A549 (cell line): Measurements from ENCODE around the gene TMEM255B. TPM values are rescaled to one million over a fixed set of nuclear protein-coding genes. Genes with fewer than 3 reads are reported as not detected.

Experiments
- ATAC-seq, 2 experiments: fragments of 200-7000 bp in 1 of 2; fragments of >200 bp in 1 of 2; cut with Nextera tagmentation in 1 of 2; cut with Tn5 transposase in 1 of 2; 3 replicates each; pipeline versions ENCODE4 v1.8.0 to v1.9.1; 2018 to 2020; ENCODE audit warnings: mild to moderate bottlenecking in 1 of 2, moderate library complexity in 1 of 2
- CTCF ChIA-PET: fragments of 300-600 bp; sonication (Branson Sonifier 250); formaldehyde crosslinking; extraction: SDS; loops from one replicate; lab custom pipeline; 2021; ENCODE audit warnings: antibody characterized with exemption, inconsistent platforms; lab: Yijun Ruan, JAX
- POLR2A ChIA-PET: fragments of 350-600 bp; formaldehyde crosslinking; extraction: SDS; loops from one replicate; lab custom pipeline; 2021; ENCODE audit warnings: antibody characterized with exemption, inconsistent platforms; lab: Yijun Ruan, JAX
- DNase-seq, 2 experiments: peaks; one replicate each; pipeline versions ENCODE4 v3.0.0 to v3.0.0-alpha.2; 2011 to 2016; ENCODE audit warnings: low read depth in 1 of 2, low spot score in 1 of 2
- FAIRE-seq: peaks from 2 replicates; lab custom pipeline; 2011; peaks lifted over from hg19 to GRCh38; lab: Jason Lieb, UNC
- H3K27ac ChIP-seq, 2 experiments: fragments of >200 bp; sonication (Bioruptor Twin); formaldehyde crosslinking; 3 replicates each; pipeline ENCODE4 v1.5.1; 2016 to 2017
- H3K4me1 ChIP-seq: fragments of >200 bp; sonication (Bioruptor Twin); formaldehyde crosslinking; 3 replicates; pipeline ENCODE4 v1.6.1; 2016
- H3K4me2 ChIP-seq: fragments of >200 bp; sonication (Bioruptor Twin); formaldehyde crosslinking; 3 replicates; pipeline ENCODE4 v1.6.1; 2016
- H3K4me3 ChIP-seq: fragments of >200 bp; sonication (Bioruptor Twin); formaldehyde crosslinking; 3 replicates; pipeline ENCODE4 v1.5.1; 2016
- H3K9me3 ChIP-seq: fragments of >200 bp; sonication (Bioruptor Twin); formaldehyde crosslinking; 3 replicates; pipeline ENCODE4 v1.6.1; 2016
- BHLHE40 ChIP-seq: IDR thresholded peaks from 2 replicates; pipeline ENCODE4 v1.6.1; 2012; ENCODE audit warnings: low read depth, low read length, inconsistent platforms
- CBX2 ChIP-seq: fragments of 200-600 bp; sonication (generic); IDR thresholded peaks from 2 replicates; pipeline ENCODE4 v1.6.1; 2016; ENCODE audit warnings: low read depth, mild to moderate bottlenecking, borderline replicate concordance
- EP300 ChIP-seq, 2 experiments: fragments of >200 bp; sonication (Bioruptor Twin); formaldehyde crosslinking; IDR thresholded peaks; 2 replicates in 1 of 2; 3 replicates in 1 of 2; pipeline ENCODE4 v1.6.1; 2016 to 2017
- ESRRA ChIP-seq: fragments of 150-350 bp; IDR thresholded peaks from 2 replicates; pipeline ENCODE4 v1.6.1; 2014; ENCODE audit warnings: mild to moderate bottlenecking, low read length, borderline replicate concordance
- FOSL2 ChIP-seq, 2 experiments: fragments of 450-650 bp in 1 of 2; fragments of >200 bp in 1 of 2; sonication (Bioruptor Twin) in 1 of 2; formaldehyde crosslinking; IDR thresholded peaks; 2 replicates each; pipeline versions ENCODE4 v1.5.0 to v1.6.1; 2016 to 2020; ENCODE audit warnings: mild to moderate bottlenecking in 1 of 2, moderate library complexity in 1 of 2
- FOXS1 ChIP-seq: fragments of 250-450 bp; sonication (Bioruptor Pico); IDR thresholded peaks from 2 replicates; pipeline ENCODE4 v1.5.0; 2020; ENCODE audit warnings: mild to moderate bottlenecking, moderate library complexity
- HOXA7 ChIP-seq: fragments of 250-450 bp; sonication (Bioruptor Pico); IDR thresholded peaks from 2 replicates; pipeline ENCODE4 v1.5.0; 2020; ENCODE audit warnings: mild to moderate bottlenecking, moderate library complexity
- HOXB5 ChIP-seq: fragments of 250-450 bp; sonication (Bioruptor Pico); IDR thresholded peaks from 2 replicates; pipeline ENCODE4 v1.5.0; 2020; ENCODE audit warnings: mild to moderate bottlenecking, moderate library complexity
- RNF2 ChIP-seq: fragments of 200-600 bp; sonication (generic); IDR thresholded peaks from 2 replicates; pipeline ENCODE4 v1.6.1; 2016; ENCODE audit warnings: low read depth, mild to moderate bottlenecking, antibody characterized with exemption, moderate library complexity, borderline replicate concordance
- SREBF2 ChIP-seq: fragments of 450-650 bp; IDR thresholded peaks from 2 replicates; pipeline ENCODE4 v1.6.1; 2014; ENCODE audit warnings: mild to moderate bottlenecking, moderate library complexity
- ZC3H11A ChIP-seq: fragments of 450-650 bp; IDR thresholded peaks from 2 replicates; pipeline ENCODE4 v1.6.1; 2014; ENCODE audit warnings: antibody characterized with exemption, mild to moderate bottlenecking
- ZFP36 ChIP-seq: fragments of 450-650 bp; IDR thresholded peaks from 2 replicates; pipeline ENCODE4 v1.6.1; 2014; ENCODE audit warnings: borderline replicate concordance; ENCODE audit not compliant: partially characterized antibody
- ZNF302 ChIP-seq: fragments of 250-450 bp; sonication (Bioruptor Pico); IDR thresholded peaks from 2 replicates; pipeline ENCODE4 v1.9.0; 2021; ENCODE audit warnings: inconsistent platforms, mild to moderate bottlenecking, moderate library complexity
- ZSCAN20 ChIP-seq: fragments of 250-450 bp; sonication (Bioruptor Pico); IDR thresholded peaks from 2 replicates; pipeline ENCODE4 v1.8.0; 2022; ENCODE audit warnings: mild to moderate bottlenecking, moderate library complexity
- WGBS: methylation state at CpG from one replicate; pipeline ENCODE4 v1.1.6; 2017; ENCODE audit errors: missing lambda C conversion rate; 5-methylcytosine and 5-hydroxymethylcytosine counted together
- polyA plus RNA-seq, 4 experiments: library from polyadenylated mRNA; depleted of rRNA in 3 of 4; stranded (reverse); fragments of >200 nt; fragmentation: RNase III in 1 of 4; extraction: RNeasy Plus Mini Kit Qiagen cat#74134 plus additional on column Dnase treatment in 1 of 4; gene quantifications; 2 replicates in 3 of 4; 3 replicates in 1 of 4; pipeline ENCODE4 v1.2.3, GENCODE V29; 2011 to 2017
- TF ChIP-seq, protein P1 (sequence below): IDR thresholded peaks from 2 replicates; pipeline ENCODE4 v1.6.1; 2012
- TF ChIP-seq, protein P2 (sequence below): fragments of 150-350 bp; IDR thresholded peaks from 2 replicates; pipeline ENCODE4 v1.6.1; 2014; ENCODE audit warnings: low read depth, mild to moderate bottlenecking, low read length
- TF ChIP-seq, protein P3 (sequence below): fragments of 200-600 bp; sonication (generic); IDR thresholded peaks from 2 replicates; pipeline ENCODE4 v1.6.1; 2016; ENCODE audit warnings: antibody characterized with exemption, mild to moderate bottlenecking, moderate library complexity
- TF ChIP-seq, protein P4 (sequence below): IDR thresholded peaks from 2 replicates; pipeline ENCODE4 v1.6.1; 2012

Gene TMEM255B
- polyA plus RNA-seq, 2 of the 4 experiments (the other 2 are of a cell fraction), result 0.54 to 1.1 TPM

DNA sequence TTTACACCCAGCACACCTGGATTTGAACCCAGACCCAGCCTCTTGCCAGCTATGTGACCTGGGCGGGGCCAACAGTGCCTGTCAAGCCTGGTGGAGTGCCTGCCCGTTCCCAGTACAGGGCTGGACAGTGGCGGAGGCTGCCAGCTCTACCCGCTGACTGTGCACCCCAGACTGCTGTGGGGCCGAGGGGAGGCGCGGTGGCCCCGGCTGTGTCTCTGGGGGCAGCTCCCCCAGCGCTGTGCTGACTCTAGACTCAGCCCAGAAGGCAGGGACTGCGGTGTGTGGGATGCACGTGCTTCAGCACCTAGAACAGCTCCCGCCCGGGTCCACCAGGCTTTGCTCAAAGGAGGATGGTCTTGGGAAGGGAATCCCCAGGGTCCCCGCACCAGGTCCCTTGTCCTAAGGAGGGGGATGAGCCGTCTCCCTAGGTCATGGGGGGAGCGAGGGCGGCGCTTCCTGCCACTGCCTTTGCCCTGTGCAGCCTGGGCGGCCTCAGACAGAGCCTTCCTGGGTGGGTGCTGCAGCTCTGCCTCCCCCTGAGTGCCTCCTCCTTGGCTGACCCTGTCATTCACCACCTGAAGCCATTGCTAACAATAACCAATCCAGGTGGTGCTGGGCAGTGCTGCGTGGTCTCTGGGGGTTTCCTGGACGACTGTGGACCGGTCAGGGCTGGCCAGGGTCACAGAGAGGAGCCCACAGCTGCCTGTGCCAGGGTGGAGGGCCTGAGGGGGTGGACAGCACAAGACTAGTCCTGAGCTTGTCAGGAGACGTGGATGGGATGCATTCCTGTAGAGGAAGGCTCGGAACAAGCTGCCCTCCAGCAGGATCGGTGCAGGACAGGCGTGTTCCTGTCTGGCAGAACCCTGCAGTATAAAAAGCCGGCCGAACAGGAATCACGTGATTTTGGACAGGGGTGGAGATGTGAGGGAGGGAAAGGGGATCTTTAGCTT is 18.6 kb downstream of the TMEM255B start:
- 20% methylated on average over 14 of the region's 29 CpGs for WGBS
- no peak overlapping the region for H3K27ac ChIP-seq
- H3K4me1 ChIP-seq, result peaks cover 10% of the 10 kb centered on the region; the same call in 2 of the 3 replicates
- no peak for DNase-seq
- TF ChIP-seq, protein P1, sequence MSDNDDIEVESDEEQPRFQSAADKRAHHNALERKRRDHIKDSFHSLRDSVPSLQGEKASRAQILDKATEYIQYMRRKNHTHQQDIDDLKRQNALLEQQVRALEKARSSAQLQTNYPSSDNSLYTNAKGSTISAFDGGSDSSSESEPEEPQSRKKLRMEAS, result 0 out of 2 replicates have a peak, but pooled peaks have one; percentile 22
- no peak for TF ChIP-seq HOXB5 (CRISPR knock-in tag)
- TF ChIP-seq, protein P2, sequence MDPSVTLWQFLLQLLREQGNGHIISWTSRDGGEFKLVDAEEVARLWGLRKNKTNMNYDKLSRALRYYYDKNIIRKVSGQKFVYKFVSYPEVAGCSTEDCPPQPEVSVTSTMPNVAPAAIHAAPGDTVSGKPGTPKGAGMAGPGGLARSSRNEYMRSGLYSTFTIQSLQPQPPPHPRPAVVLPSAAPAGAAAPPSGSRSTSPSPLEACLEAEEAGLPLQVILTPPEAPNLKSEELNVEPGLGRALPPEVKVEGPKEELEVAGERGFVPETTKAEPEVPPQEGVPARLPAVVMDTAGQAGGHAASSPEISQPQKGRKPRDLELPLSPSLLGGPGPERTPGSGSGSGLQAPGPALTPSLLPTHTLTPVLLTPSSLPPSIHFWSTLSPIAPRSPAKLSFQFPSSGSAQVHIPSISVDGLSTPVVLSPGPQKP, result no peak
- TF ChIP-seq EP300 (IDR thresholded peaks at IDR 0.05), result no peak
- no peak for TF ChIP-seq CBX2
- no peak for TF ChIP-seq FOSL2 (IDR thresholded peaks at IDR 0.05)
- TF ChIP-seq FOSL2 (CRISPR knock-in tag; IDR thresholded peaks at IDR 0.05), result no peak
- TF ChIP-seq, protein P3, sequence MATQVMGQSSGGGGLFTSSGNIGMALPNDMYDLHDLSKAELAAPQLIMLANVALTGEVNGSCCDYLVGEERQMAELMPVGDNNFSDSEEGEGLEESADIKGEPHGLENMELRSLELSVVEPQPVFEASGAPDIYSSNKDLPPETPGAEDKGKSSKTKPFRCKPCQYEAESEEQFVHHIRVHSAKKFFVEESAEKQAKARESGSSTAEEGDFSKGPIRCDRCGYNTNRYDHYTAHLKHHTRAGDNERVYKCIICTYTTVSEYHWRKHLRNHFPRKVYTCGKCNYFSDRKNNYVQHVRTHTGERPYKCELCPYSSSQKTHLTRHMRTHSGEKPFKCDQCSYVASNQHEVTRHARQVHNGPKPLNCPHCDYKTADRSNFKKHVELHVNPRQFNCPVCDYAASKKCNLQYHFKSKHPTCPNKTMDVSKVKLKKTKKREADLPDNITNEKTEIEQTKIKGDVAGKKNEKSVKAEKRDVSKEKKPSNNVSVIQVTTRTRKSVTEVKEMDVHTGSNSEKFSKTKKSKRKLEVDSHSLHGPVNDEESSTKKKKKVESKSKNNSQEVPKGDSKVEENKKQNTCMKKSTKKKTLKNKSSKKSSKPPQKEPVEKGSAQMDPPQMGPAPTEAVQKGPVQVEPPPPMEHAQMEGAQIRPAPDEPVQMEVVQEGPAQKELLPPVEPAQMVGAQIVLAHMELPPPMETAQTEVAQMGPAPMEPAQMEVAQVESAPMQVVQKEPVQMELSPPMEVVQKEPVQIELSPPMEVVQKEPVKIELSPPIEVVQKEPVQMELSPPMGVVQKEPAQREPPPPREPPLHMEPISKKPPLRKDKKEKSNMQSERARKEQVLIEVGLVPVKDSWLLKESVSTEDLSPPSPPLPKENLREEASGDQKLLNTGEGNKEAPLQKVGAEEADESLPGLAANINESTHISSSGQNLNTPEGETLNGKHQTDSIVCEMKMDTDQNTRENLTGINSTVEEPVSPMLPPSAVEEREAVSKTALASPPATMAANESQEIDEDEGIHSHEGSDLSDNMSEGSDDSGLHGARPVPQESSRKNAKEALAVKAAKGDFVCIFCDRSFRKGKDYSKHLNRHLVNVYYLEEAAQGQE, result peak; percentile 80
- no peak for FAIRE-seq
- CTCF ChIA-PET, result no interaction called here
- H3K4me3 ChIP-seq, result no peak overlapping the region
- POLR2A ChIA-PET, result no interaction called here
- no peaks in the 10 kb centered on the region; the same call in 2 of the 3 replicates for H3K9me3 ChIP-seq
- peak; percentile 56 to 73; a peak in 5 of 6 replicates for ATAC-seq
- no peak overlapping the region for H3K4me2 ChIP-seq

DNA sequence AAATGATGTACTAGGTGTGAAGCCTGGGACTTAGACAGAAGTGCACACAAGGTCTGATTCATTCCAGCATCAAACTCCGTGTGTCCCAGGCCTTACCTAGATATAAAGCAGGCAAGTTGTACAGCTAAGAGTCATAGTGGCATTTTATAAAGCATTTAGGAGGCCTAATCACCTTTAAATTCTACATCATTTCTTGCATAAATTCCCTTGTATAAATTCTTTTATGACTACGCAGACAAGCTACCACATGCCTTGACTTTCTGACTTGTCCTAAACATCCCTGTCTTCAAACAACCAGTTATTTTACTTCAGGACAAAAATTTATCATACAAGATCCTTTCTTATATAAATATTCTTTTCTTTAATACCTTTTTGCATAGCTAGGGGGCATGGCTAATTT is 22.5 kb downstream of the TMEM255B start:
- FAIRE-seq (no peak), ATAC-seq (no peak), DNase-seq (no peak)
- no peak overlapping the region for H3K27ac ChIP-seq
- POLR2A ChIA-PET, result no interaction called here
- no peak for TF ChIP-seq ZC3H11A
- no peak for TF ChIP-seq HOXA7
- TF ChIP-seq ZNF302 (CRISPR knock-in tag), result no peak
- no peak for TF ChIP-seq ZFP36
- TF ChIP-seq FOXS1 (CRISPR knock-in tag), result no peak
- TF ChIP-seq ZSCAN20 (CRISPR knock-in tag), result no peak
- no peak for TF ChIP-seq RNF2
- no peak for TF ChIP-seq BHLHE40
- no peak for TF ChIP-seq ESRRA
- TF ChIP-seq, protein P4, sequence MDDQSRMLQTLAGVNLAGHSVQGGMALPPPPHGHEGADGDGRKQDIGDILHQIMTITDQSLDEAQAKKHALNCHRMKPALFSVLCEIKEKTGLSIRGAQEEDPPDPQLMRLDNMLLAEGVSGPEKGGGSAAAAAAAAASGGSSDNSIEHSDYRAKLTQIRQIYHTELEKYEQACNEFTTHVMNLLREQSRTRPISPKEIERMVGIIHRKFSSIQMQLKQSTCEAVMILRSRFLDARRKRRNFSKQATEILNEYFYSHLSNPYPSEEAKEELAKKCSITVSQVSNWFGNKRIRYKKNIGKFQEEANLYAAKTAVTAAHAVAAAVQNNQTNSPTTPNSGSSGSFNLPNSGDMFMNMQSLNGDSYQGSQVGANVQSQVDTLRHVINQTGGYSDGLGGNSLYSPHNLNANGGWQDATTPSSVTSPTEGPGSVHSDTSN, result no peak
- TF ChIP-seq, protein P1, result no peak
- no peak for TF ChIP-seq SREBF2
- H3K4me1 ChIP-seq, result no peaks in the 10 kb centered on the region
- 45% methylated on average over 2 of the region's 2 CpGs for WGBS
- H3K4me3 ChIP-seq, result no peak overlapping the region
- H3K4me2 ChIP-seq, result no peak overlapping the region
- CTCF ChIA-PET, result no interaction called here
- no peaks in the 10 kb centered on the region for H3K9me3 ChIP-seq
